Mammary epithelial cell (primary cell): ENCODE measurements around the gene SPAG17.

ENCODE experiments used
- EZH2 ChIP-seq: IDR thresholded peaks from 2 replicates; pipeline ENCODE4 v1.6.1; 2012; ENCODE audit warnings: low read length, inconsistent platforms, borderline replicate concordance
- TF ChIP-seq, protein P1 (sequence below), 2 donors: IDR thresholded peaks in 1 of 2; conservative IDR thresholded peaks in 1 of 2; 2 replicates each; pipeline ENCODE4 v1.5.1; 2011 to 2012; ENCODE audit warnings: inconsistent platforms in 2 of 2, low read length in 2 of 2, mild to moderate bottlenecking in 2 of 2, control low read depth in 1 of 2, low read depth in 1 of 2; ENCODE audit not compliant: insufficient read depth in 1 of 2; ENCODE audit errors: extremely low read depth in 1 of 2

DNA sequence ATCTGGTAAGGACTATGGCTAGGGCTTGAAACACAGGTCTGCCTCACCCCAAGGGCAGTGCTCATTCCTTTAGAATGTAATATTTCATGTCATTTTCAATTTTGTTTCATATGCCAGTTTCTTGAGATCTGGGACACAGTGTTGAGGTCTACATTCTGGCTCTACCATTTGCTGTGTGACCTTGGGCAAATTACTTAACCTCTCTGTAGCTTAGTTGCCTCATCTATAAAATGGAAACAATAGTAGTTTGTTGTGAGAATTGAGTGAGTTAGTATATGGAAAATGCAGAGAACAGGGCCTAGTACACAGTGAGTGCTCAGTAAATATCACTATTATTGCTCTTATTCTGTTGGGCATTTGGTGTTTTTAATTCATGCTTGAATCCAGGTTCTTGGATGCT, 171.1 kb downstream of the SPAG17 start:
- TF ChIP-seq, protein P1, sequence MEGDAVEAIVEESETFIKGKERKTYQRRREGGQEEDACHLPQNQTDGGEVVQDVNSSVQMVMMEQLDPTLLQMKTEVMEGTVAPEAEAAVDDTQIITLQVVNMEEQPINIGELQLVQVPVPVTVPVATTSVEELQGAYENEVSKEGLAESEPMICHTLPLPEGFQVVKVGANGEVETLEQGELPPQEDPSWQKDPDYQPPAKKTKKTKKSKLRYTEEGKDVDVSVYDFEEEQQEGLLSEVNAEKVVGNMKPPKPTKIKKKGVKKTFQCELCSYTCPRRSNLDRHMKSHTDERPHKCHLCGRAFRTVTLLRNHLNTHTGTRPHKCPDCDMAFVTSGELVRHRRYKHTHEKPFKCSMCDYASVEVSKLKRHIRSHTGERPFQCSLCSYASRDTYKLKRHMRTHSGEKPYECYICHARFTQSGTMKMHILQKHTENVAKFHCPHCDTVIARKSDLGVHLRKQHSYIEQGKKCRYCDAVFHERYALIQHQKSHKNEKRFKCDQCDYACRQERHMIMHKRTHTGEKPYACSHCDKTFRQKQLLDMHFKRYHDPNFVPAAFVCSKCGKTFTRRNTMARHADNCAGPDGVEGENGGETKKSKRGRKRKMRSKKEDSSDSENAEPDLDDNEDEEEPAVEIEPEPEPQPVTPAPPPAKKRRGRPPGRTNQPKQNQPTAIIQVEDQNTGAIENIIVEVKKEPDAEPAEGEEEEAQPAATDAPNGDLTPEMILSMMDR (conservative IDR thresholded peaks at IDR 0.05 in 1 of 2, IDR thresholded peaks at IDR 0.05 in 1 of 2; ENCODE audit: extremely low read depth in 1 of 2, insufficient read depth in 1 of 2, low read depth in 1 of 2, low read length in 2 of 2), result no peak
- no peak for TF ChIP-seq EZH2
